Smooth muscle cell (in vitro differentiated cells): ENCODE results near the gene TMEM9B. TPM values are rescaled to one million over a fixed set of nuclear protein-coding genes. Genes with fewer than 3 reads are reported as not detected.
"Not testable (repeated sequence)": the region's sequence is repeated elsewhere in the genome, so short reads cannot be mapped to it uniquely, and the experiment has no call there.

Experiments
- DNase-seq: peaks from one replicate; lab custom pipeline; 2025; ENCODE audit not compliant: unreplicated experiment; lab: John Stamatoyannopoulos, UW
- H2AFZ ChIP-seq: fragments of 200-600 bp; sonication (generic); 2 replicates; pipeline ENCODE4 v1.6.0; 2016; ENCODE audit warnings: antibody characterized with exemption, low read depth, mild to moderate bottlenecking
- H3F3A ChIP-seq: fragments of 200-600 bp; sonication (generic); 2 replicates; pipeline ENCODE4 v1.6.0; 2017; ENCODE audit warnings: antibody characterized with exemption, low read depth
- H3K27ac ChIP-seq: fragments of 200-600 bp; sonication (generic); 2 replicates; pipeline ENCODE4 v1.5.1; 2016; ENCODE audit warnings: low read depth, mild to moderate bottlenecking
- H3K27me3 ChIP-seq: fragments of 200-600 bp; sonication (generic); 2 replicates; pipeline ENCODE4 v1.6.1; 2016; ENCODE audit warnings: low read depth, mild to moderate bottlenecking
- H3K36me3 ChIP-seq: fragments of 200-600 bp; sonication (generic); 2 replicates; pipeline ENCODE4 v1.5.1; 2016; ENCODE audit warnings: low read depth
- H3K4me1 ChIP-seq: fragments of 200-600 bp; sonication (generic); 2 replicates; pipeline ENCODE4 v1.5.1; 2016; ENCODE audit warnings: low read depth
- H3K4me2 ChIP-seq: fragments of 200-600 bp; sonication (generic); 2 replicates; pipeline ENCODE4 v1.6.0; 2016; ENCODE audit warnings: mild to moderate bottlenecking
- H3K4me3 ChIP-seq: fragments of 200-600 bp; sonication (generic); 2 replicates; pipeline ENCODE4 v1.5.1; 2016; ENCODE audit warnings: mild to moderate bottlenecking
- H3K79me2 ChIP-seq: fragments of 200-600 bp; sonication (generic); 2 replicates; pipeline ENCODE4 v1.6.0; 2016; ENCODE audit warnings: low read depth, mild to moderate bottlenecking
- H3K9ac ChIP-seq: fragments of 200-600 bp; sonication (generic); 2 replicates; pipeline ENCODE4 v1.6.0; 2016; ENCODE audit warnings: low read depth
- H3K9me3 ChIP-seq: fragments of 200-600 bp; sonication (generic); replicated peaks from 2 replicates; pipeline ENCODE4 v1.5.1; 2016; ENCODE audit warnings: low read depth
- H4K20me1 ChIP-seq: fragments of 200-600 bp; sonication (generic); 2 replicates; pipeline ENCODE4 v1.6.0; 2016; ENCODE audit warnings: low read depth
- WGBS: methylation state at CpG from one replicate; pipeline ENCODE4 v1.1.7; 2016; ENCODE audit warnings: low lambda C conversion rate; 5-methylcytosine and 5-hydroxymethylcytosine counted together
- polyA plus RNA-seq: library from polyadenylated mRNA; unstranded; fragments of >200 nt; fragmentation: Nextera tagmentation; extraction: Ambion mirVana; gene quantifications from 2 replicates; pipeline ENCODE4 v1.2.1, GENCODE V29; 2016
- total RNA-seq: library from RNA; depleted of rRNA; stranded (reverse); fragments of >200 nt; gene quantifications from 2 replicates; pipeline ENCODE4 v1.2.3, GENCODE V29; 2014
- TF ChIP-seq, protein P1 (sequence below): fragments of 200-600 bp; sonication (generic); IDR thresholded peaks from 2 replicates; pipeline ENCODE4 v1.5.1; 2017; ENCODE audit warnings: borderline replicate concordance, mild to moderate bottlenecking, antibody characterized with exemption; ENCODE audit not compliant: insufficient read depth, poor library complexity, severe bottlenecking

Gene TMEM9B
- total and polyA plus RNA-seq, 2 experiments from 2014 or later, result 35.9 to 39.3 TPM

- H3K27ac ChIP-seq, result peak overlapping the region; percentile 4
- no peaks in the 10 kb centered on the region for H3K4me1 ChIP-seq
- no peak overlapping the region for H3K9ac ChIP-seq
- no peaks in the 10 kb centered on the region for H3K79me2 ChIP-seq
- no peaks in the 10 kb centered on the region for H3K9me3 ChIP-seq
- no peak overlapping the region for H2AFZ ChIP-seq
- DNase-seq, result no peak
- H3K4me3 ChIP-seq, result no peak overlapping the region
- peaks cover 3% of the 10 kb centered on the region for H4K20me1 ChIP-seq
- H3K36me3 ChIP-seq, result no peaks in the 10 kb centered on the region
- no peaks in the 10 kb centered on the region for H3F3A ChIP-seq
- peak overlapping the region; percentile 37 for H3K4me2 ChIP-seq
- no peaks in the 10 kb centered on the region for H3K27me3 ChIP-seq
- TF ChIP-seq, protein P1, sequence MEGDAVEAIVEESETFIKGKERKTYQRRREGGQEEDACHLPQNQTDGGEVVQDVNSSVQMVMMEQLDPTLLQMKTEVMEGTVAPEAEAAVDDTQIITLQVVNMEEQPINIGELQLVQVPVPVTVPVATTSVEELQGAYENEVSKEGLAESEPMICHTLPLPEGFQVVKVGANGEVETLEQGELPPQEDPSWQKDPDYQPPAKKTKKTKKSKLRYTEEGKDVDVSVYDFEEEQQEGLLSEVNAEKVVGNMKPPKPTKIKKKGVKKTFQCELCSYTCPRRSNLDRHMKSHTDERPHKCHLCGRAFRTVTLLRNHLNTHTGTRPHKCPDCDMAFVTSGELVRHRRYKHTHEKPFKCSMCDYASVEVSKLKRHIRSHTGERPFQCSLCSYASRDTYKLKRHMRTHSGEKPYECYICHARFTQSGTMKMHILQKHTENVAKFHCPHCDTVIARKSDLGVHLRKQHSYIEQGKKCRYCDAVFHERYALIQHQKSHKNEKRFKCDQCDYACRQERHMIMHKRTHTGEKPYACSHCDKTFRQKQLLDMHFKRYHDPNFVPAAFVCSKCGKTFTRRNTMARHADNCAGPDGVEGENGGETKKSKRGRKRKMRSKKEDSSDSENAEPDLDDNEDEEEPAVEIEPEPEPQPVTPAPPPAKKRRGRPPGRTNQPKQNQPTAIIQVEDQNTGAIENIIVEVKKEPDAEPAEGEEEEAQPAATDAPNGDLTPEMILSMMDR, result no peak
- WGBS, result 44% methylated on average over 3 of the region's 3 CpGs
Observed at GRCh38 chr11:8988329-8989234, 24.3 kb upstream of the TMEM9B start.

DNA sequence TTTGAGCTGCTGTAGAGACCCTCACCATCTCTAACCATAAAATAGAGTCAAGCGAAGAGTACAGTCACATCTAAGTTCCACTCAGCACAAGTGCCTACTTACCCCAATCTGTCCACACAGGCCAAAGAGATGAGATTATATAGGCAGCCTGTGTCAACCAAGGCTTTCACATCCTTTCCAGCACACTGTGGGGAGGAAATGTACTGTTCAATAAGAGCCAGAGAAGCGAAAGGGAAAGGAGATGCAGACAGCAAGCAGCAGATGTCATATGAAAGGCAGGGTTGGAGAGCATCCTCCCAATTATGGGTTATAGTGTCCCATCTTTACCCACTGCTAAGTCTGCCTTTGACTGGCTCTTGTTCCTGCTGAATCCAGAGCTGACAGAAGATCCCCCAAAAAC, 23.2 kb upstream of the TMEM9B start:
- Histone ChIP-seq H3K79me2 (no peaks in the 10 kb centered on the region), H3K4me1 (no peaks in the 10 kb centered on the region), H3K36me3 (no peaks in the 10 kb centered on the region), H2AFZ (no peak overlapping the region), H3K9ac (no peak overlapping the region), H4K20me1 (peaks cover 3% of the 10 kb centered on the region), H3K4me3 (no peak overlapping the region), H3K4me2 (no peak overlapping the region), H3K9me3 (no peaks in the 10 kb centered on the region), H3K27ac (no peak overlapping the region), H3F3A (no peaks in the 10 kb centered on the region), H3K27me3 (no peaks in the 10 kb centered on the region)
- TF ChIP-seq, protein P1, result no peak
- 91% methylated on average over 2 of the region's 2 CpGs for WGBS
- no peak for DNase-seq

GRCh38 chr11:8986772-8987171, 22.5 kb upstream of the TMEM9B start:
- H3K9me3 ChIP-seq, H3F3A ChIP-seq, H2AFZ ChIP-seq, H3K9ac ChIP-seq, H4K20me1 ChIP-seq, H3K36me3 ChIP-seq, H3K4me2 ChIP-seq, H3K79me2 ChIP-seq, H3K4me3 ChIP-seq, H3K27me3 ChIP-seq, H3K27ac ChIP-seq, DNase-seq, H3K4me1 ChIP-seq: not testable (repeated sequence)
- WGBS, result 92% methylated on average over 6 of the region's 6 CpGs

GRCh38 chr11:8985462-8985861, 21.2 kb upstream of the TMEM9B start:
- no peak overlapping the region for H3K4me2 ChIP-seq
- TF ChIP-seq, protein P1, result no peak
- no peaks in the 10 kb centered on the region for H3K4me1 ChIP-seq
- no peaks in the 10 kb centered on the region for H3F3A ChIP-seq
- peaks cover 3% of the 10 kb centered on the region for H4K20me1 ChIP-seq
- H3K4me3 ChIP-seq, result no peak overlapping the region
- H3K9me3 ChIP-seq, result no peaks in the 10 kb centered on the region
- no peaks in the 10 kb centered on the region for H3K27me3 ChIP-seq
- no peaks in the 10 kb centered on the region for H3K79me2 ChIP-seq
- WGBS, result 95% methylated on average over 5 of the region's 5 CpGs
- no peak overlapping the region for H2AFZ ChIP-seq
- no peaks in the 10 kb centered on the region for H3K36me3 ChIP-seq
- no peak for DNase-seq
- no peak overlapping the region for H3K27ac ChIP-seq
- H3K9ac ChIP-seq, result no peak overlapping the region
